NCI-H2107 treated with DMSO at 0.1 percent for 48 hours (cell line): Measurements from ENCODE around the gene CLIC5.

ENCODE experiments used
- DNase-seq: peaks from one replicate; lab custom pipeline; 2025; ENCODE audit not compliant: unreplicated experiment; lab: John Stamatoyannopoulos, UW

Gene CLIC5

GRCh38 chr6:45899683-45899946, 116.0 kb downstream of the CLIC5 start:
- DNase-seq, result no peak

GRCh38 chr6:45898941-45899682, 116.5 kb downstream of the CLIC5 start:
- DNase-seq, result no peak

GRCh38 chr6:45896783-45897441, 118.7 kb downstream of the CLIC5 start:
- DNase-seq, result no peak

GRCh38 chr6:45895569-45895968, 120.1 kb downstream of the CLIC5 start:
- no peak for DNase-seq

GRCh38 chr6:45892696-45893245, 122.9 kb downstream of the CLIC5 start:
- no peak for DNase-seq

- no peak for DNase-seq
These were observed 123.5 kb downstream of the CLIC5 start for GRCh38 chr6:45892196-45892595.

- DNase-seq, result no peak
These were observed 128.9 kb downstream of the CLIC5 start for GRCh38 chr6:45886776-45887175.

- no peak for DNase-seq
These were observed 131.3 kb downstream of the CLIC5 start for GRCh38 chr6:45884336-45884735.

GRCh38 chr6:45882671-45883070, 133.0 kb downstream of the CLIC5 start:
- DNase-seq, result no peak

- DNase-seq, result no peak
These were observed 133.8 kb downstream of the CLIC5 start for GRCh38 chr6:45881705-45882467.

- no peak for DNase-seq
These were observed 135.0 kb downstream of the CLIC5 start for GRCh38 chr6:45880676-45881075.

- DNase-seq, result no peak
These were observed 135.5 kb downstream of the CLIC5 start for GRCh38 chr6:45880159-45880558.

GRCh38 chr6:45877970-45878590, 137.6 kb downstream of the CLIC5 start:
- DNase-seq, result no peak

- no peak for DNase-seq
These were observed 142.8 kb downstream of the CLIC5 start for GRCh38 chr6:45872827-45873365.

- no peak for DNase-seq
These were observed 145.1 kb downstream of the CLIC5 start for GRCh38 chr6:45870531-45870930.

- no peak for DNase-seq
These were observed 151.0 kb downstream of the CLIC5 start for GRCh38 chr6:45864651-45865050.

- no peak for DNase-seq
These were observed 157.0 kb downstream of the CLIC5 start for GRCh38 chr6:45858691-45859090.

GRCh38 chr6:45857827-45858226, 157.8 kb downstream of the CLIC5 start:
- no peak for DNase-seq

GRCh38 chr6:45855642-45856394, 159.8 kb downstream of the CLIC5 start:
- no peak for DNase-seq

- no peak for DNase-seq
These were observed 161.4 kb downstream of the CLIC5 start for GRCh38 chr6:45854149-45854742.
